Measurements from ENCODE around the gene PLXNA4.

Gene PLXNA4

DNA sequence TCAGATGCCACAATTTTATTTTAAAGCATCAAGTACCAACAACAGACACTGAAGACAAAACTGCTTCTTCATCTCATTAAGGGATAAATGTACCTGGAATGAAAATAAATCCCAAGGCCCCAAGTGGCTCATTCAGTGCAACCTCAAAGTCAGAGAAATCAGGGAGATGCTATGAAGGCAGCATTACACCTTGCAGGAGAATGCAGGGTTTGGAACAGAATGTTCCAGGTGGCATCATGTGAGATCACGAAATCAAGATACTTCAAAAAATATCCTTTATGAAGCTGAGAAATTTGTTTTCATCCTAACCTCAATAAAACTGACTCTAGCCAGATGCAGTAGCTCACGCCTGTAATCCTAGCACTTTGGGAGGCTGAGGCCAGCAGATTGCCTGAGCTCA lies 477.1 kb downstream of the PLXNA4 start:
- Histone ChIP-seq H3K9me2 (ENCODE audit: low read depth, low read length) (no peaks in the 10 kb centered on the region), H3K27me3 (ENCODE audit: insufficient read depth, low read length) (0 out of 2 replicates have a peak, but pooled peaks cover 4% of the 10 kb centered on the region), H4K20me1 (ENCODE audit: insufficient read depth, low read length) (no peaks in the 10 kb centered on the region), H3K9ac (ENCODE audit: low read length) (no peak overlapping the region), H3K9me3 (ENCODE audit: low read length) (no peaks in the 10 kb centered on the region), H3K4me2 (ENCODE audit: low read length) (no peak overlapping the region), H3K36me3 (ENCODE audit: insufficient read depth, low read length) (no peaks in the 10 kb centered on the region), H3K79me2 (ENCODE audit: insufficient read depth, low read length) (no peaks in the 10 kb centered on the region), H3K4me1 (ENCODE audit: insufficient read depth, low read length, severe bottlenecking) (no peaks in the 10 kb centered on the region), H3K27ac (ENCODE audit: low read depth, low read length, poor library complexity, severe bottlenecking) (no peak overlapping the region), H3K4me3 (ENCODE audit: low read depth, low read length, poor library complexity, severe bottlenecking) (no peak overlapping the region), H2AFZ (ENCODE audit: low read length) (no peak overlapping the region), H3F3A (ENCODE audit: insufficient read depth, low read length) (no peaks in the 10 kb centered on the region)
- TF ChIP-seq EZH2 (IDR thresholded peaks at IDR 0.05; ENCODE audit: borderline replicate concordance, low read length) = no peak
- TF ChIP-seq, protein P1, sequence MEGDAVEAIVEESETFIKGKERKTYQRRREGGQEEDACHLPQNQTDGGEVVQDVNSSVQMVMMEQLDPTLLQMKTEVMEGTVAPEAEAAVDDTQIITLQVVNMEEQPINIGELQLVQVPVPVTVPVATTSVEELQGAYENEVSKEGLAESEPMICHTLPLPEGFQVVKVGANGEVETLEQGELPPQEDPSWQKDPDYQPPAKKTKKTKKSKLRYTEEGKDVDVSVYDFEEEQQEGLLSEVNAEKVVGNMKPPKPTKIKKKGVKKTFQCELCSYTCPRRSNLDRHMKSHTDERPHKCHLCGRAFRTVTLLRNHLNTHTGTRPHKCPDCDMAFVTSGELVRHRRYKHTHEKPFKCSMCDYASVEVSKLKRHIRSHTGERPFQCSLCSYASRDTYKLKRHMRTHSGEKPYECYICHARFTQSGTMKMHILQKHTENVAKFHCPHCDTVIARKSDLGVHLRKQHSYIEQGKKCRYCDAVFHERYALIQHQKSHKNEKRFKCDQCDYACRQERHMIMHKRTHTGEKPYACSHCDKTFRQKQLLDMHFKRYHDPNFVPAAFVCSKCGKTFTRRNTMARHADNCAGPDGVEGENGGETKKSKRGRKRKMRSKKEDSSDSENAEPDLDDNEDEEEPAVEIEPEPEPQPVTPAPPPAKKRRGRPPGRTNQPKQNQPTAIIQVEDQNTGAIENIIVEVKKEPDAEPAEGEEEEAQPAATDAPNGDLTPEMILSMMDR (IDR thresholded peaks at IDR 0.05; ENCODE audit: low read length) = no peak

DNA sequence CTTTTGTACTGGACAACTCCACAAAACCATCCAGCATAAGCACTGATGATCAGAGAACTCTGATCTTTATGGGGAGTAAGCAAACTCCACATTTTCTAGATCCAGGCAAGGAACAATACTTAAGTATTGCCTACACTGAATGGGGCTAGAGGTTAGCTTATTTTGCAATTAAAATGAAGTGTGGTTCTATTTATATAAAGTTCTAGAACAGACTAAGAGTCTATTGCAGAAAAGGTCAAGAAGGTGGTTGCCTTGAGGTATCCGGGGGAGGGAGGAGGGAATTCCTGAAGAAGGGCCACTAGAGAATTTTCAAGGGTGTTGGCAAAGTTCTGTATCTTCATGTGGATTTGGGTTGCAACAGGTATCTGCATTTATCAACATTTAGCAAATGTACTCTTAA lies 477.9 kb downstream of the PLXNA4 start:
- Histone ChIP-seq H3K9ac (ENCODE audit: low read length) (no peak overlapping the region), H3K36me3 (ENCODE audit: insufficient read depth, low read length) (no peaks in the 10 kb centered on the region), H3K4me2 (ENCODE audit: low read length) (no peak overlapping the region), H3K9me3 (ENCODE audit: low read length) (no peaks in the 10 kb centered on the region), H4K20me1 (ENCODE audit: insufficient read depth, low read length) (no peaks in the 10 kb centered on the region), H3F3A (ENCODE audit: insufficient read depth, low read length) (no peaks in the 10 kb centered on the region), H3K27ac (ENCODE audit: low read depth, low read length, poor library complexity, severe bottlenecking) (no peak overlapping the region), H3K27me3 (ENCODE audit: insufficient read depth, low read length) (0 out of 2 replicates have a peak, but pooled peaks cover 4% of the 10 kb centered on the region), H3K9me2 (ENCODE audit: low read depth, low read length) (no peaks in the 10 kb centered on the region), H3K4me3 (ENCODE audit: low read depth, low read length, poor library complexity, severe bottlenecking) (no peak overlapping the region), H3K4me1 (ENCODE audit: insufficient read depth, low read length, severe bottlenecking) (no peaks in the 10 kb centered on the region), H2AFZ (ENCODE audit: low read length) (no peak overlapping the region), H3K79me2 (ENCODE audit: insufficient read depth, low read length) (no peaks in the 10 kb centered on the region)
- TF ChIP-seq, protein P1 (IDR thresholded peaks at IDR 0.05; ENCODE audit: low read length) = no peak
- TF ChIP-seq EZH2 (IDR thresholded peaks at IDR 0.05; ENCODE audit: borderline replicate concordance, low read length) = no peak

DNA sequence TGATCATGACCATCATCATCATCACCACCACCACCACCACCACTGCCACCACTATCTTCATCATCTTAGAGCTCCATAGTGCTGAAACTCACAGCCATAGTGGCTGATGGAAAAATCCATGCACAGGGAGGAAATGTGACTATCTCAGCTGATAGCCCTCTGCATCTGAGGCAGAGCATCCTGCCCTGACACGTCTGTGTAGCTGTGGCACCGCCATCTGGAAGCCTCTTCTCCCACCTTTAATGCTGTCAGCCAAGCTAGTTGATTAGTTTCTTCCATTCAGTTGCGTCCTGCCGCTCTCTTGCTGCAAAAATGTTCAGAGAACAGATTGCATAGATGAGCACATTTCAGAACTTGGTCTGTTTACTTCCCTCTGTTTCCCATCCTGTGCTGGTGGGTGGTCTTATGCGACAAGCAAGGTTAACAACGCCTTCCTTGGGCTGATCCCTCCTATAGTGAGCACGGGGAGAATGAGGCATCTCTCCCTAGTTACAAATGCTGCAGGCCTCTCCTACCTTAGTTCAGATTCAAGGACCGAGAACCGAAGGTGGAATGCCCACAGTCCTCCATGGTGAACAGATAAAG lies 478.6 kb downstream of the PLXNA4 start:
- H2AFZ ChIP-seq (ENCODE audit: low read length) = no peak overlapping the region
- H3K4me1 ChIP-seq (ENCODE audit: insufficient read depth, low read length, severe bottlenecking) = no peaks in the 10 kb centered on the region
- no peak overlapping the region for H3K4me3 ChIP-seq (ENCODE audit: low read depth, low read length, poor library complexity, severe bottlenecking)
- no peak overlapping the region for H3K4me2 ChIP-seq (ENCODE audit: low read length)
- no peaks in the 10 kb centered on the region for H3F3A ChIP-seq (ENCODE audit: insufficient read depth, low read length)
- H3K27me3 ChIP-seq (ENCODE audit: insufficient read depth, low read length) = no peaks in the 10 kb centered on the region
- no peak overlapping the region for H3K27ac ChIP-seq (ENCODE audit: low read depth, low read length, poor library complexity, severe bottlenecking)
- H4K20me1 ChIP-seq (ENCODE audit: insufficient read depth, low read length) = no peaks in the 10 kb centered on the region
- no peaks in the 10 kb centered on the region for H3K36me3 ChIP-seq (ENCODE audit: insufficient read depth, low read length)
- H3K9me2 ChIP-seq (ENCODE audit: low read depth, low read length) = no peaks in the 10 kb centered on the region
- no peaks in the 10 kb centered on the region for H3K79me2 ChIP-seq (ENCODE audit: insufficient read depth, low read length)
- no peak for TF ChIP-seq EZH2 (IDR thresholded peaks at IDR 0.05; ENCODE audit: borderline replicate concordance, low read length)
- TF ChIP-seq, protein P1 (IDR thresholded peaks at IDR 0.05; ENCODE audit: low read length) = no peak
- H3K9me3 ChIP-seq (ENCODE audit: low read length) = no peaks in the 10 kb centered on the region
- H3K9ac ChIP-seq (ENCODE audit: low read length) = no peak overlapping the region
